B cell (primary cell): ENCODE results near the gene IGF2BP1. TPM values are rescaled to one million over a fixed set of nuclear protein-coding genes. Genes with fewer than 3 reads are reported as not detected.

Source experiments
- ATAC-seq: fragments of 200-7000 bp; cut with Tn5 transposase; one replicate; pipeline ENCODE4 v1.10.0; 2021; ENCODE audit warnings: low read depth, mild to moderate bottlenecking, moderate number of reproducible peaks, moderate library complexity
- CTCF ChIA-PET: fragments of 350-600 bp; sonication (Branson Sonifier 250); formaldehyde crosslinking; loops from one replicate; lab custom pipeline; 2021; ENCODE audit warnings: antibody characterized with exemption, inconsistent platforms; lab: Charles Lee
- POLR2A ChIA-PET: fragments of 350-600 bp; sonication (Branson Sonifier 250); formaldehyde crosslinking; loops from one replicate; lab custom pipeline; 2021; ENCODE audit warnings: antibody characterized with exemption; lab: Charles Lee
- DNase-seq: peaks from one replicate; pipeline ENCODE4 v3.0.0; 2013
- H2AFZ ChIP-seq: 2 replicates; pipeline ENCODE4 v1.6.1; 2012; ENCODE audit warnings: mild to moderate bottlenecking, low read depth, low read length; ENCODE audit not compliant: insufficient read depth, poor library complexity, severe bottlenecking
- H3K27ac ChIP-seq, 2 donors: 1 replicate in 1 of 2; 2 replicates in 1 of 2; pipeline ENCODE4 v1.5.1; 2012 to 2013; ENCODE audit warnings: low read length in 2 of 2, mild to moderate bottlenecking in 2 of 2, moderate library complexity in 1 of 2
- H3K27me3 ChIP-seq, 4 experiments: fragments of 200-600 bp in 1 of 4; sonication (generic) in 1 of 4; replicated peaks in 1 of 4; 1 replicate in 2 of 4; 2 replicates in 2 of 4; pipeline versions ENCODE4 v1.6.1 to v1.7.0; 2013 to 2016; ENCODE audit warnings: low read length in 3 of 4, mild to moderate bottlenecking in 2 of 4, mixed read lengths in 1 of 4, moderate library complexity in 1 of 4; ENCODE audit not compliant: insufficient read depth in 4 of 4, control insufficient read depth in 3 of 4; ENCODE audit errors: control extremely low read depth in 1 of 4
- H3K36me3 ChIP-seq, 2 experiments: replicated peaks in 1 of 2; 1 replicate in 1 of 2; 2 replicates in 1 of 2; pipeline versions ENCODE4 v1.6.1 to v1.7.1; 2013; ENCODE audit warnings: low read length in 1 of 2; ENCODE audit not compliant: insufficient read depth in 2 of 2, control insufficient read depth in 1 of 2; ENCODE audit errors: control extremely low read depth in 1 of 2, extremely low read depth in 1 of 2
- H3K4me1 ChIP-seq, 2 donors: fragments of 200-600 bp in 1 of 2; sonication (generic) in 1 of 2; 1 replicate in 1 of 2; 2 replicates in 1 of 2; pipeline versions ENCODE4 v1.5.1 to v1.6.1; 2013 to 2017; ENCODE audit warnings: low read length in 2 of 2; ENCODE audit not compliant: control insufficient read depth in 2 of 2, insufficient read depth in 2 of 2
- H3K4me2 ChIP-seq: replicated peaks from 2 replicates; pipeline ENCODE3; 2012; ENCODE audit warnings: mild to moderate bottlenecking, low read depth, low read length; ENCODE audit not compliant: poor library complexity, severe bottlenecking
- H3K4me3 ChIP-seq, 5 experiments: fragments of 200-600 bp in 1 of 5; sonication (generic) in 1 of 5; 1 replicate in 3 of 5; 2 replicates in 2 of 5; pipeline versions ENCODE4 v1.5.1 to v1.7.0; 2011 to 2016; ENCODE audit warnings: low read length in 4 of 5, mild to moderate bottlenecking in 4 of 5, low read depth in 2 of 5, control low read depth in 1 of 5, moderate library complexity in 1 of 5; ENCODE audit not compliant: insufficient read depth in 1 of 5; ENCODE audit errors: control extremely low read depth in 1 of 5, extremely low read depth in 1 of 5
- H3K79me2 ChIP-seq: fragments of 200-600 bp; sonication (generic); one replicate; pipeline ENCODE4 v1.6.0; 2016; ENCODE audit warnings: low read length; ENCODE audit not compliant: control insufficient read depth, insufficient read depth
- H3K9ac ChIP-seq: fragments of 200-600 bp; sonication (generic); 2 replicates; pipeline ENCODE4 v1.6.1; 2017; ENCODE audit warnings: mild to moderate bottlenecking, low read length, moderate library complexity
- H3K9me3 ChIP-seq, 3 donors: one replicate each; pipeline versions ENCODE4 v1.6.1 to v1.7.1; 2013; ENCODE audit warnings: low read length in 2 of 3; ENCODE audit not compliant: control insufficient read depth in 2 of 3, insufficient read depth in 1 of 3; ENCODE audit errors: control extremely low read depth in 1 of 3
- H4K20me1 ChIP-seq: 2 replicates; pipeline ENCODE4 v1.6.0; 2012; ENCODE audit warnings: mild to moderate bottlenecking, low read length; ENCODE audit not compliant: insufficient read depth, control insufficient read depth, poor library complexity, severe bottlenecking
- H3K27ac Mint-ChIP-seq: one replicate; pipeline ENCODE4 v1.8.0; 2021; ENCODE audit warnings: mixed read lengths
- H3K27me3 Mint-ChIP-seq: one replicate; pipeline ENCODE4 v1.8.0; 2021; ENCODE audit warnings: mixed read lengths
- H3K4me1 Mint-ChIP-seq: one replicate; pipeline ENCODE4 v1.8.0; 2021; ENCODE audit warnings: mixed read lengths
- H3K4me3 Mint-ChIP-seq: one replicate; pipeline ENCODE4 v1.8.0; 2021; ENCODE audit warnings: mixed read lengths
- H3K9me3 Mint-ChIP-seq: one replicate; pipeline ENCODE4 v1.8.0; 2022; ENCODE audit warnings: mixed read lengths; ENCODE audit not compliant: insufficient read depth
- CTCF ChIP-seq: fragments of 200-600 bp; IDR thresholded peaks from one replicate; pipeline ENCODE4 v1.8.0; 2022; ENCODE audit warnings: antibody characterized with exemption, mild to moderate bottlenecking
- EZH2 ChIP-seq: IDR thresholded peaks from 2 replicates; pipeline ENCODE4 v1.6.1; 2012; ENCODE audit warnings: borderline replicate concordance, low read depth, mild to moderate bottlenecking, moderate library complexity, low read length; ENCODE audit not compliant: insufficient read depth, poor library complexity, severe bottlenecking
- WGBS: methylation state at CpG from one replicate; pipeline ENCODE4 v1.1.5; 2013; ENCODE audit warnings: missing lambda C conversion rate; ENCODE audit not compliant: insufficient coverage; 5-methylcytosine and 5-hydroxymethylcytosine counted together
- intact Hi-C: fragments of 100-400 bp; cut with micrococcal nuclease; formaldehyde crosslinking; loops from one replicate; pipeline ENCODE4 v1.10.0; 2022
- polyA plus RNA-seq: library from polyadenylated mRNA; depleted of rRNA; stranded (reverse); fragments of >200 nt; gene quantifications from 2 replicates; pipeline ENCODE4 v1.2.3, GENCODE V29; 2012
- total RNA-seq, 2 donors: library from RNA; stranded (reverse); fragments of 120-200 nt in 1 of 2; gene quantifications; 1 replicate in 1 of 2; 2 replicates in 1 of 2; pipeline versions ENCODE4 v1.2.3 to v1.2.4, GENCODE V29; 2013 to 2022

IGF2BP1 gene
- total and polyA plus RNA-seq, 2 donors (not counting 1 experiment from before 2014, with no cell fraction given): not detected

GRCh38 chr17:48997827-48998586, 822 bp downstream of the IGF2BP1 start:
- Histone ChIP-seq H3K79me2 (no peaks in the 10 kb centered on the region), H3K27me3 (peaks cover 4 to 78% (median 69%) of the 10 kb centered on the region in 4 experiments), H3K4me1 (peaks cover 38 to 40% of the 10 kb centered on the region in 2 donors), H4K20me1 (no peaks in the 10 kb centered on the region), H2AFZ (peak overlapping the region; percentile 56), H3K9me3 (peaks cover 2 to 35% (median 2%) of the 10 kb centered on the region in 3 donors), H3K4me3 (peak overlapping the region in 4 of 5 experiments; percentile 36 to 62 (median 49)), H3K4me2 (peak overlapping the region; percentile 84), H3K27ac (no peak overlapping the region), H3K9ac (peak overlapping the region; percentile 65), H3K36me3 (no peaks in the 10 kb centered on the region)
- 4% methylated on average over 54 of the region's 63 CpGs for WGBS
- TF ChIP-seq CTCF (no peak), EZH2 (peak; percentile 83)
- Mint-ChIP-seq H3K4me3 (peak overlapping the region; percentile 84), H3K27ac (no peak overlapping the region), H3K27me3 (peaks cover 84% of the 10 kb centered on the region), H3K9me3 (peaks cover 3% of the 10 kb centered on the region), H3K4me1 (peaks cover 33% of the 10 kb centered on the region)
- peak; percentile 56 for DNase-seq
- ChIA-PET POLR2A (interaction anchor here (0.7 kb wide), 3 partner anchors 187 to 973 kb away, joined by 5 to 9 read pairs (median 6); no protein-coding TSS in a partner anchor), CTCF (no interaction called here)
- intact Hi-C loops: loop anchor here (10.0 kb wide), 1 partner anchor 273 kb away; the partner anchor contains the start of genes HOXB13, PRAC1 and PRAC2
- no peak for ATAC-seq
